Testis (tissue), 2 donors: ENCODE results near the gene IER3.

ENCODE experiments used
- CTCF ChIP-seq, 3 experiments: fragments of 450-650 bp in 2 of 3; fragments of 200-600 bp in 1 of 3; sonication (generic) in 1 of 3; IDR thresholded peaks; one replicate each; pipeline ENCODE4 v1.5.1; 2016 to 2019; ENCODE audit warnings: antibody characterized with exemption in 3 of 3, mild to moderate bottlenecking in 2 of 3, moderate library complexity in 1 of 3
- POLR2A ChIP-seq: fragments of 450-650 bp; IDR thresholded peaks from one replicate; pipeline ENCODE4 v1.6.1; 2017; ENCODE audit warnings: antibody characterized with exemption, mild to moderate bottlenecking, moderate library complexity

GRCh38 chr6:30735668-30736314 is 8.6 kb downstream of the IER3 start:
- TF ChIP-seq CTCF (IDR thresholded peaks at IDR 0.05) (no peak), POLR2A (no peak)
